Measurements from ENCODE around the gene MSI2. TPM values are rescaled to one million over a fixed set of nuclear protein-coding genes. Genes with fewer than 3 reads are reported as not detected.

Gene MSI2
- polyA plus RNA-seq, 3 donors: 82.8 to 94.6 (median 84.0) TPM

DNA sequence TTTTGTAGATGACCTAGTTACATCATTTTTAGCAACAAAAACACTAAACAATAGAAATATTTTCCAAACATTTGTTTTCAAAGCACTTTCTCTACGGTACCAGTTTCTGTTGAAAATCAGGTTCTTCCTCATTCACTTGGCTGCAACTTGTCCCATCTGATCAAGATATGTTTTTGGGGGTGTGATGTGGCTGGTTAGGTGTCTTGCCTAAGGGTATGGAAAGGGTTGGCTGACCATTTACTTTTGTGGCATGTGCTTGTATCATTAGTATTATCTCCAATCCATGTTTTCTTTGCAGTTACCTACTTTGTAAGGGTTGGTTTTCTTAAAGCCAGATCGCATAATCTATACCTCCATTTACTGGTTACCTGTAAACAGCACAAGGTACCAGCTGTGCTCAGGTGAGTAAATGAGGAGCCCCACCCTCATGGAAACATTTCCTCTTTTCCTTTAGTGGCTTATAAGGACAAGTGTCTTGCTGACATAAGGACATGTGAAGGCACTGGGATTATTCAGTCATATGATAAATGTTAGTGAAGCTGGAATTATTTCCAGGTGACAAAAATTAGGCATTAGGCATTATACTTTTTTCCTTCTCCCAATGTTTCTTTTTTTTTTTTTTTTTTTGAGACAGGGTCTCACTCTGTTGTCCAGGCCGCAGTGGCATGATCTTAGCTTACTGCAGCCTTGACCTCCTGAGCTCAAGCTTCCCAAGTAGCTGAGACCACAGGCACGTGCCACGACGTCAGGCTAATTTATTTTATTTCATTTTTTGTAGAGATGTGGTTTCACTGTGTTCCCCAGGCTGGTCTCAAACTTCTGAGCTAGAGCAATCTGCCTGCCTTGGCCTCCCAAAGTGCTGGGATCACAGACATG lies 326.8 kb downstream of the MSI2 start:
- DNase-seq (ENCODE audit: low read depth in 3 of 3, low spot score in 2 of 3): no peak

DNA sequence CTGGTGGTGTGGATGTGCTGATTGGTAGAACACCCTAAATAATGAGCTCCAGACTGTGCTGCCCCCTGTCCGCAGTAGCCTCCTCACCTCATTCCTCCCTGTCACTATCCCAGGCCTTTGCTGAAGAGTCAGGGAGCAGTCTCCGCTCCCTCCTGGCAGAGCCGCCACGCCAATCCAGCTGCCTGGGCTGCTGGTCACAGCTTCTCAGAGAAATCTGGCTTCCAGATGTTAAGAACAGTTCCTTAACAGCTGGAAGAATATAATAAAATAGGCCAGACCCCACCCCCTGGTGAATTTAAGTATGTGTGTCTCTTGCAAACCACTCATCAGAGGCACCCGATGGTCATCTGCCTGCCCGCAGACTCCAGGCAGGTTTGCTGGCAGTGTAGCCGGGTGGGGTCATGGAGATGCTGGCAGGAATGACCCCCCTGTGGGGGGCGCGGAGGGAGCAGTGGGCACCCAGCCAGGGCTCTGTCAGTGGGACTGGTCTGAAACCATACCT lies 327.8 kb downstream of the MSI2 start:
- no peak for DNase-seq (ENCODE audit: low read depth in 3 of 3, low spot score in 2 of 3)

DNA sequence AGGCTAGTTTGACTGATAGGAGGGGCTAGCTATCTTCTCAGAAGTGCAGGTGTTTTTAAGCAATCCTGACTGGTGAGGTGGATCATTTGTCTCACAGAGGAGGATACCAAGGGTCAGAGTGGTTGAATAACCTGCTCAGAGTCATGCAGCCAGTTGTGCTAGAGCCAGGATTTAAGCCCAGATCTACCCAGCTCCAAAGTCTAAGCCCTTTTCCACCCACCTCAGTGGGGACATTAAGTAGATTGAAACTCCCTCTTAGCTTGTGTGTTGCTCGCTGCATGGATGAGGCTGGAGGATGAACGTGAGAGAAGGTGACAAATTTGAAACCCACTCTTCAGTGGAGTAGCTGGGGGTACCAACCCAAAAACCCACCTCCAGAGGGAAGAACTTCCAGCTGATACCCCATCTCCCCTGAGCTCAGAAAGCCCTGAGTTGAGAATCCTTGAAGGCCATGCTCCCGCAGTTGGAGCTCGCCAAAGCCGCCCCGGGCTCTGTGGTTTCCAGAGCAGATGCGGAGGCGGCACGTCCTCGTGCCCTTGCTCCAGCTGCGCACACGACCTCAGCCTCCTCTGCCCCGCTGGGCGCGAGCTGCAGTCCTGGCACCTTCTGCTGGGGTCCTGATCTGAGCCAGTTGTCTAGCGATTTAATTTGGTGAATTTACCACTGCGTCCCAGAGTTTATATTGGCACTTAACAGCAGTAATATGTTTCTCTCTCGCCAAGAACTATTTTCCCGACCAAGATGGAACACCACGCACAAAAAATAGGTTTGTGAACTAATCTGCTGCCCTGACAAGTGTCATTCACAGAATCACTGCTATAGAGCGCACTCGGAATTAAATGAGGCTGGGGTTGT lies 329.2 kb downstream of the MSI2 start:
- DNase-seq (ENCODE audit: low read depth in 3 of 3, low spot score in 2 of 3): no peak

DNA sequence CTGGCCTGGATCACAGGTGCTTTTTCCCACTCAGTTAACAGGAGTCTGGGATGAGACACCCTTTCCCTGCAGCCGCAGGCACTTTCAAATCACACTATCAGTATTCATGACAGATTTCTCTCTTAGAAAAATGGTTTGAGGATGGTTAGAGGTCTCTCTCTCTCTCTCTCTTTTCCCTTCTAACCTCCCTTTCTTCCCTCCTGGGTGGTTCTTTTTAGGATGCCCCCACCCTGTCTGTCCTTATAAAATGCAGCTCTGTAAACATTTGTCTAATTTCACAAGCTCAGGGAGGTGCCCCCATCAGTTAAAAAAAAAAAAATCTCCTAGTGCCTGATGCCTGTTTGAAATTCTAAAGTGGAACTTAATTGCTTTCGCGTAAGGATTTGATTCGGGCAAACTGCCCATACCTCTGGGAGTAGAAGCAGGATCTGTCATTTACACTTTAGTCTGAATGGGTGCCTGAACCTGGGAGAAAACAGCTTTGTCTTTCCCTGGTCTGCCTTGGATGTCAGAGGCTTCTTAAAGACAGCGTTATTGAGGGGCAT lies 329.9 kb downstream of the MSI2 start:
- no peak for DNase-seq (ENCODE audit: low read depth in 3 of 3, low spot score in 2 of 3)

DNA sequence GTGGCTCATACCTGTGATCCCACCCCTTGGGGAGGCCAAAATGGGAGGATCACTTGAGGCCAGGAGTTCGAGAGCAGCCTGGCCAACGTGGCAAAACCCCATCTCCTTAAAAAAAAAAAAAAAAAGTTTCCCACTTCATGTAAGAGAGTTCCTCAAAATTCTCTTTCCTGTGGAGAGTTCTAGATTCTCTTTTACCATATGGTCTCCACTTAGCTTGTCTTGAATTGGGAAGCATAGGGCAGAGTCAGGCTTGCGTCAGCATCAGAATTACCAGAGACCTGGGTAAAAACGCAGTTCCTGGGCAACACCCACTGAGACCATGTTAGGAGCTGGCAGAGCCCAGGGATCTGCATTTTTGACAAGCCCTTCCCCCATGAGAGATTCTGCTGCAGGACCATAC lies 330.4 kb downstream of the MSI2 start:
- DNase-seq (ENCODE audit: low read depth in 3 of 3, low spot score in 2 of 3): no peak

DNA sequence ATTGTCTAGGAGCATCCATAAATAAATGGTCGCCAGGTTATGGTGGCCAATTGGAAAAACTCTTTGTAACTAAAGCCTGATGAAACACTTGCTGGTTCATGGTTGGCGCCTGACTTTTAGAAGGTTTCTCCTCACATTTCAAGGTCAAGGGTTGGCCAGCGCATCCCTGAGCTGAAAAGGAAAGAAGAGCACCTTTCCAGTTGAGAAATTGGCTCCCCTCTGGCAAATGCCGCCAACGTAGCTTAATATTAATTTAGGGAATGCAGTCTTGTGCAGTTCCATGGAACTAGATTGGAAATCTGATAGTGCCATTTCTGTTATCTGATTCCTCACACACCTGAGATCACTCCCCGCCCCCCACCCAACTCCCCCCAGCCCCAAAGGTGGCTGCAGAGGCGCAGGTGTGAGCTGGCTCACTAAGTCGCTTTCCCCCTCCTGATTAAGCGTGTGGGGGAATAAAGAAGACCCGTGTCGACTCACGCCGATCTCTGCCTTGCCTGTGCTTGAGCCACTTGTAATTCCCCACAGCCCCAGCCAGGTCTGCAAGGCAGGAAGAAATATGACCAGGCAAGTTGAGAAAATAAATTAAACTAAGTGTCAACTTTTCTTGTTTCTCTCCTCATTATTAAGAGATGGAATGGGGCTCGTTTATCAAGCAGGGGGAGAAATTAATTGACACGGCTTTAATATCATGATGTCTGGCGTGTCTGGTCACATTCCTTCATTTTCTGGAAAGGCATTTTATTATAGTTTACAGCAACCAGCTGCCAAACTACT lies 331.1 kb downstream of the MSI2 start:
- DNase-seq (ENCODE audit: low read depth in 3 of 3, low spot score in 2 of 3): no peak

DNA sequence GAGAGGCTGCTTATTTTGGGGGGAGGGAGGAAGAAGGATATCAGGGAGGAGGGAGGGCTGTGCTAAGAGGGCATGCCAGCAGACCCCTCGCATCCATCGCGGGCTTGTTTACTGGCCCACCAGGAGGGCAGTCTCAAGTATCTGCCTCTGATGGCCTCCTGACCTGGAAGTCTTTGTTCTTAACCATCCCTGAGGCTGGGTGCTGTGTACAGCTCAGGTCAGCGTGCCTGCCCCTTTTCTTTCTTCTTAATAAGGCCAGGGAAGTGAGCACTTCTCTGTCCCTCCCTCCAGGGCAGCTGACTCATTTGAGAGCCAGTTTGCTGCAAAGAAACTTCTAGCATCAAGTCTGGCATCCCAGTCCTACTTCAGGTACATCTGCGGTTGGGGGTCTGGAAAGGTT lies 331.8 kb downstream of the MSI2 start:
- no peak for DNase-seq (ENCODE audit: low read depth in 3 of 3, low spot score in 2 of 3)

DNA sequence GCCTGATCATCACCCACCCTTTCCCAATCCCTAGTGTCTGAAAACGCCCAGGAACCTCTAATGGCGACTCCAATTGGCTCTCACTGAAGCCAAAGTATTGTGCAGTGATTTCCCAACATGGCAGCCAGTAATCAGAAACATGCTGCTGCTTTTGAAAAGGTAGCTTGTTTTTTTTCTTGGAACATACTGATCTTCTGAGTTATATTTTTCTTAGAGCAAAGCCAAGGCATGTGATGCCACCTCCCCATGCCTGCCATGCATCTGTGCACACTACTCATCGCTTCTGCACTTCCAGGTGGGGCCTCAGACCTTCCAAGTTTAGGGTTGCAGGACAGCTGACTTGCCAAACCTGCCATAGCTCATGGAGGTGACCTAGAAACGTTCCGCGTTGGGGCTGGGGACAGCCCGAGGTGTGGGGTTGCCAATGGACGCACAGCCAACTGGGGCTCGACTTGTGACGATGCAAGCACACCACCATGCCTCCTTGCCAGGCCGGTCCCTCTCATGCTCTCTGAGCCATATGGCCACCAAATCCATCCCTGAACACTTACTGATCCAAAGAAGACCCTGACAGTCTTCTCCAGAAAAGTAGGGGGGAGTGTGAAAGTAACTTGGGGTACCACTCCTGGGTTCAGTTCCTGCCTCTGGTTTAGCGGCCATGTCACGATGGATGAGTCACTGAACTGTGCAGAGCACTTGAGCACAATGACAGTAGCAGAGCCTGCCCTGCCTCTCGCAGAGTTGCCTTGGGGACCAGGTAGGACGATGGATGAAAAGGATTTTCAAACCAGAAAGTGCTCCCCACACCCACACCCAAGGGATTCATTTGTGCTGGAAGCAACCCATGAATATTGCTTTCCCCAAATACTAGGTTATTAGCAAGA lies 333.1 kb downstream of the MSI2 start:
- no peak for DNase-seq (ENCODE audit: low read depth in 3 of 3, low spot score in 2 of 3)

DNA sequence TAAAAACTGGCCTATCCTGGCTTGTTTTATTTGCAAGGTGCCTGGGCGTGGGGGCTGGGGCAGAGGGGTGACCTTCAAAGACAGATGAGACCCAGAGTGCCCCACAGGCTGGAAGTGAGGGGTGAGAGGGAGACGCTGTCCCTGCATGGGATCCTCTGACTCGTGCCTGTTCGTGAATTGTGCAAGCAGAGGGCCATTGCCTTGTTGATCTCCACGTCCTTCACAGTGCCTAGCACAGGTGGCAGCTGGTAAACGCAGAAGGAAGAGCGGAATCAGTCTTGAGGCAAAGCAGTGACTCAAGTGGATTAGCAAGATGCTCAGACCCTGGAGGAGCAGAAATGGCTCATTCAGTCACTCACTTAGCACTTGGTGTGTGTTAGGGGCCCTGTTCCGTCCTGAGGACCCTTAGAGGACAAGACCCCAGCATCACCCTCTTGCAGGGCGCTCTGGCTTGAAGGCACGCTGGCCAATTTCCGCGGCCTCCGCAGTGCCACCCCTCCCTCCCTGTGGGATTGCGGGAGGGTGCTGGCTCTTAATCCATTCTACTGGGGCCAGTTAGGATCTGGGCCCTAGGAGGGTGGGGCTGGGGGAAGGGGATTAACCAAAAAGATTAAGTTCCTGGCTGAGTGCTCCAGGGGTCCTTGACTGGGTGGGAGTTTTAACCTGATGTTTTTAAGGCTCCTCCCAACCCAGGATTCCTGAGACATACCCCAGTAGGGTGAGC lies 337.6 kb downstream of the MSI2 start:
- no peak for DNase-seq (ENCODE audit: low read depth in 3 of 3, low spot score in 2 of 3)

DNA sequence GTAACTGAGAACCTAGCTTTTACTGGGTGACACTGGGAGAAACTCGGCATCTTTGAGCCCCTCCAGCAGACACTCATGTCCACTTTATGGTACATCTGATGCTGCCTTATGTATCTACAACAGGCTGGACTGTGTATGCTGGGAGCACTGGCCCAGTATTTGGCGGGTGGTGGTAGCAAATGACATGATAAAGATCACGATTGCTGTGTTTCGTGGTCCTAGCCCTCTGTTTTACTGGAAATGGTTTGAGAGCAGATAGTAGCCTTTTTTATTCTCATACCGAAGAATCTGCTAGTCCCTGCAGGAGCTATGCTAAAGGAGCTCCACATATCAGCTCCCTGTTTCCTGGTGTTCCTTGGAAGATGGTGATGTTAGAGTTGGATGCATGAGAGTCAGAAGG lies 338.4 kb downstream of the MSI2 start:
- no peak for DNase-seq (ENCODE audit: low read depth in 3 of 3, low spot score in 2 of 3)

DNA sequence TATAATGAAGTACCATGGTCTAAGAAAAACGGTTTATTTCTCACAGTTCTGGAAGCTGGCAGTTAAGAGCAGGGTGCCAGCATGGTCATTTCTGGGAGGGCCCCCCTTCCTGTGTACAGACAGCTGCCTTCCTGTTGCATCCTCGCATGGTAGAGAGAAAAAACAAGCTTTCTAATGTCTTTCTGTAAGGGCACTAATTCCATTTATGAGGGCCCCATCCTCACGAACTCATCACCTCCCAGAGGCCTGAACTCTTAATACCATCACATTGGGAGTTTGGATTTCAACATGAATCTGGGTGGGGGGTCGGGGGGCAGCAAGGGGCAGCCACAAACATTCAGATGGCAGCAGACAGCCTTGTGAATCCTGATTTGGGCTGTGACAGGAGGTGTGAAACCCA lies 339.1 kb downstream of the MSI2 start:
- no peak for DNase-seq (ENCODE audit: low read depth in 3 of 3, low spot score in 2 of 3)

DNA sequence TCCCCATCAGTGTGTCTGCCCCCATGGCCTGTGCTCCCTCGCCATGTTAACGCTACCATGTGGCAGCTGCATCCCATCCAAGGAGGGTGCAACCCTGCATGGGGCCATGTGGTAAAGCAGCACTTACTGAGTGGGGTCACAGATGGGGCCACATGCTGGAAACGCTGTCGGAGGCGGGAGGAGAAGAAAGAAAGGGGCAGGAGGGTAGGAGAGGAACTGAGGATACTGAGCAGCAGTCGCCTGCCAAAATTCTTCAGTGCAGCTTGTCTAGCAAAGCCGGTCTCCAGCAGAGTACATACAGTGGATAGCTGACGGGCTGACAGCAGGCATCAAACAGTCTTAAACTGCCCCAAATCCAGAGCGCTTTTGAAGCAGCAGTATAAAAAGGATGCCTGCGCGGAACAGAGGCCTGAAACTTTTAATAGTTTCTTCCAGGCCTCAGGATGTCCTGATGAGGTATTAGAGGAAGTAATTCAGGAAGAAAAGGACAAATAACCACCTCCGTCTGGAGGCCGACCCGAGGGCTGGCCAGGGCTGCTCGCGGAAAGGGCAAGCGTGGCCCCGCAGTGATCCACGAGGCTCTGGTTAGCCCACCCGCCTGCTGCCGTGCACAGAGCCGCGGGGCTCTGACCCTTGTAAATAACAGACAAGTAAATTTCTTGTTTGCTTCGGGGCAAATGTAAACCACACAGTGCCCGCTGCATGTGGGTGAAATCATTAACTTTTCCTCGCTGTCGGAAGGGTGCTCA lies 339.8 kb downstream of the MSI2 start:
- DNase-seq (ENCODE audit: low read depth in 3 of 3, low spot score in 2 of 3): no peak

DNA sequence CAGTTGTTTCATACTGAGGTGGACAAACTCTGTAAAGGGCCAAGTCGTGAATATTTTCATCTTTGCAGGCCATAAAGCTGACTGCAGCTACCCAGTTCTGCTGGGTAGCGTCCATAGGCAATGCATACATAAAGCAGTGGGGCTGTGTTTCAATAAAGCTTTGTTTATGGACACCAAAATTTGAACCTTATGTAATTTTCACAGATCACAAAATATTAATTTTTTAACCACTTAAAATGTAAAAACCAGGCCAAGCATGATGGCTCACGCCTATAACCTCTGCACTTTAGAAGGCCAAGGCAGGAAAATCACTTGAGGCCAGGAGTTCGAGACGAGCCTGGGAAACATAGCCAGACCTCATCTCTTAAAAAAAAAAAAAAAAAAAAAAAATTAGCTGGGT lies 340.8 kb downstream of the MSI2 start:
- no peak for DNase-seq (ENCODE audit: low read depth in 3 of 3, low spot score in 2 of 3)

DNA sequence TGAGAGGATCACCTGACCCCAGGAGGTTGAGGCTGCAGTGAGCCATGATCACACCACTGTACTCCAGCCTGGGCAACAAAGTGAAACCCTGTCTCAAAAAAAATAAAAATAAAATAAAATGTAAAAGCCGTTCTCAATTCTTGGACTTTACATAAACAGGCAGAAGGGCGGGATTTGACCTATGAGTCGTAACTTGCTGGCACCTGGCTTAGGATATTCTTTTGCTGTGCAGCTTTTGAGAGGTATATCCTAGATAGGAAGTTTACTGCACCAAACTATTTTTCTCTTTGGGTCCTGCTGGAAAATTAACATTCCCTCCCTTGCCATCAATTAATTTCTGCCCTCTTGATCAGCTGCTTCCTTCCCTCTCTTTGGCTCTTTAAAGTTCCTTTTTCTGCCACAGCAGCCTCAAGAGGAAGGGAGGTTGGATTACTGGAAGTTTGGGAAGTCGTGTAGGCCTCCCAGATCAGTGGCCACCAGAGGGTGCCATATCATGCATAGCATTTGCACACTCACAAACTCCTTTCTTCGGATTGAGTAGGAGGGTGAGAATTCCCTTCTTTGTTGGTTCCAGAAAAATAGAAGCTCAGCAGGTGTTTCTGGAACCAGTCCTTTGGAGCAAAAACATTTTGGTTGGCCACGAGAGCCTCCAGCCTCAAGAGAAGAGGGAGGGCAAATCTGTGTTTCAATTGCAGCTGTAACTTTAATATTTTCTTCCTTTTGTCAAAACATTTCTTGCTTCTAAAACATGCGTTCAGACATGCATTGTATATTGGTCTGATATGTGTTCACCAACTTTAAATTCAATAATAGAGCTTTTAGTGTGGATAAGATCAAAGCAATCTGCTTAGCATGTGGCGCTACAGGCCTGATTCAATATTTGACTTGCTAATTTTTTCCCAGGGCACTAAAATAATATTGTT lies 341.5 kb downstream of the MSI2 start:
- peak in 1 of 3 donors; percentile 76 for DNase-seq (ENCODE audit: low read depth in 3 of 3, low spot score in 2 of 3)

DNA sequence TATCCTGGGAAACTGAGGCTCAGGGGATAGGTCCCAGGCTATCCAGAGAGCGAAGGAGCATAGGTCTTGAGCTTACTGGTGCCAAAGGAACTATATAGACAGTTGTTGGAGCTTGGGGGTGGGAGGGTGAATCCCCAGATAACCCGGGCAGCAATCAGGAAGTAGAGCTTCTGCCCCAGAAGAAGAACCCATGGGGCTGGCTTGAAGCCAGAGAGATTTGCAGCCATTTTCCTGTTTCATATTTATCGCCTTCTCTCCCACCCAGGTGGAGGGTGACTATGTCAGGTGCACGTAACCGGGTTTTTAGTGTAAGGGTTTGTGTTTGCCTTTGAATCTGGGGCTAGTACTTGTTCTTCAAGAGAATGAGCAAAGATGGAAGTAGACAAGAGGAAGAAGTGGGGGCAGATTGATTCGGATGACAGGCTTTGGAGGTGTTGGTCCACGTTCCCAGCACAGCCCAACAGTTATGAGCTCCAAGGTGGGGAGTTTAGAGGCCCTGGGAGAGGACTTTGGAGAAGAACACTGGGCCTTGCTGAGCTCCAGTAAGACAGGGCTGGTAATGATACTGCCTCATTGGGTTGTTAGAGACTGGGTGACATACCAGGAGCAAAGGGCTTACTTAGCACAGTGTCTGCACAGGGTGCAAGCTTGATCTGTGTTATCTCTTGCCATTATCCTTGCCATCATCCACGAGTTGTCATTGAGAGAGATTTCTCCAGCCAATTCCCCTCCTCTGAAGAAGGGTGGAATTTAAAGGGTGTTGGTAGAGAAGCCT lies 343.1 kb downstream of the MSI2 start:
- DNase-seq (ENCODE audit: low read depth in 3 of 3, low spot score in 2 of 3): no peak

DNA sequence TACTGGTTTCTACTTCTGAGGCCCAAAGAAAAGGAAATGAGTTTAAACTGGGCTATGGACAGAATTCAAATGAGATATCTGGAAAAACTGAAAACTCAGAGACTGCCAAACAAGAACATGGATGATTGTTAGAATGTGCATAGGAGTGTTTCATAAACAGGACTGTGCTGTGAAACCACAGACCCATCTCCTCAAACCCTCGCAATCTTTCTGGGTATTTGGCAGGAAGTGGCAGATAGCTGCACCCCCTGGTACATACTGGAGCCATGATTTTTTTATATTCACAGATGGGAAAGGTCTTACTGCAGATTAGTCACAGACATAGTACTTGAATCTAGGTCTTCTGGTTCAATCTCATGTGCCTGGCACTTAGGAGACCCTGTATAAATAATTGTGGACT lies 343.8 kb downstream of the MSI2 start:
- no peak for DNase-seq (ENCODE audit: low read depth in 3 of 3, low spot score in 2 of 3)
